ENCODE data around the gene POU2F3.
"Not testable (repeated sequence)": the region's sequence is repeated elsewhere in the genome, so short reads cannot be mapped to it uniquely, and the experiment has no call there.

Gene POU2F3

GRCh38 chr11:120253377-120253776 lies 13.4 kb downstream of the POU2F3 start:
- DNase-seq (ENCODE audit: low spot score), result not testable (repeated sequence)

GRCh38 chr11:120254788-120255518 lies 15.0 kb downstream of the POU2F3 start:
- no peak for DNase-seq (ENCODE audit: low spot score)

- no peak for DNase-seq (ENCODE audit: low spot score)
Measured at GRCh38 chr11:120255519-120255866, 15.6 kb downstream of the POU2F3 start.

- DNase-seq (ENCODE audit: low spot score), result no peak
Measured at GRCh38 chr11:120256178-120256577, 16.2 kb downstream of the POU2F3 start.

GRCh38 chr11:120256779-120257178 lies 16.8 kb downstream of the POU2F3 start:
- no peak for DNase-seq (ENCODE audit: low spot score)

GRCh38 chr11:120257346-120257745 lies 17.4 kb downstream of the POU2F3 start:
- DNase-seq (ENCODE audit: low spot score), result no peak

GRCh38 chr11:120258661-120259060 lies 18.7 kb downstream of the POU2F3 start:
- DNase-seq (ENCODE audit: low spot score), result no peak

- no peak for DNase-seq (ENCODE audit: low spot score)
Measured at GRCh38 chr11:120259241-120259640, 19.3 kb downstream of the POU2F3 start.

- DNase-seq (ENCODE audit: low spot score), result no peak
Measured at GRCh38 chr11:120259988-120260565, 20.1 kb downstream of the POU2F3 start.

GRCh38 chr11:120260616-120261015 lies 20.7 kb downstream of the POU2F3 start:
- no peak for DNase-seq (ENCODE audit: low spot score)

GRCh38 chr11:120261321-120261720 lies 21.4 kb downstream of the POU2F3 start:
- no peak for DNase-seq (ENCODE audit: low spot score)

- DNase-seq (ENCODE audit: low spot score), result no peak
Measured at GRCh38 chr11:120261931-120262330, 22.0 kb downstream of the POU2F3 start.

- DNase-seq (ENCODE audit: low spot score), result no peak
Measured at GRCh38 chr11:120267319-120267718, 27.4 kb downstream of the POU2F3 start.

GRCh38 chr11:120268686-120269085 lies 28.7 kb downstream of the POU2F3 start:
- DNase-seq (ENCODE audit: low spot score), result no peak

GRCh38 chr11:120270386-120270785 lies 30.4 kb downstream of the POU2F3 start:
- DNase-seq (ENCODE audit: low spot score), result no peak

GRCh38 chr11:120271672-120272071 lies 31.7 kb downstream of the POU2F3 start:
- no peak for DNase-seq (ENCODE audit: low spot score)

- no peak for DNase-seq (ENCODE audit: low spot score)
Measured at GRCh38 chr11:120272303-120272702, 32.4 kb downstream of the POU2F3 start.

GRCh38 chr11:120273432-120273831 lies 33.5 kb downstream of the POU2F3 start:
- no peak for DNase-seq (ENCODE audit: low spot score)

- DNase-seq (ENCODE audit: low spot score), result not testable (repeated sequence)
Measured at GRCh38 chr11:120273956-120274355, 34.0 kb downstream of the POU2F3 start.

GRCh38 chr11:120279502-120279901 lies 39.6 kb downstream of the POU2F3 start:
- DNase-seq (ENCODE audit: low spot score), result no peak

- DNase-seq (ENCODE audit: low spot score), result no peak
Measured at GRCh38 chr11:120280600-120281051, 40.7 kb downstream of the POU2F3 start.

GRCh38 chr11:120281143-120281795 lies 41.3 kb downstream of the POU2F3 start:
- DNase-seq (ENCODE audit: low spot score), result no peak

GRCh38 chr11:120283124-120283523 lies 43.2 kb downstream of the POU2F3 start:
- DNase-seq (ENCODE audit: low spot score), result no peak

Data from hematopoietic multipotent progenitor cell treated with erythropoietin and hydrocortisone succinate and interleukin-3 and kit ligand, for 17 days (in vitro differentiated cells).